Activated CD8-positive, alpha-beta T cell treated with anti-CD3 and anti-CD28 coated beads for 36 hours (primary cell): ENCODE data around the gene KRTAP2-1. TPM values are rescaled to one million over a fixed set of nuclear protein-coding genes. Genes with fewer than 3 reads are reported as not detected.
"Not testable (repeated sequence)": the region's sequence is repeated elsewhere in the genome, so short reads cannot be mapped to it uniquely, and the experiment has no call there.

Source experiments
- ATAC-seq: fragments of 200-7000 bp; cut with Tn5 transposase; one replicate; pipeline ENCODE4 v1.10.0; 2021; ENCODE audit warnings: mild to moderate bottlenecking, moderate library complexity
- CTCF ChIA-PET: fragments of 350-600 bp; sonication (Branson Sonifier 250); formaldehyde crosslinking; loops from one replicate; lab custom pipeline; 2021; ENCODE audit warnings: antibody characterized with exemption; lab: Charles Lee
- POLR2A ChIA-PET: fragments of 350-600 bp; sonication (Branson Sonifier 250); formaldehyde crosslinking; loops from one replicate; lab custom pipeline; 2021; ENCODE audit warnings: antibody characterized with exemption; lab: Charles Lee
- DNase-seq: peaks from one replicate; pipeline ENCODE4 v3.0.0-alpha.2; 2020
- H3K27ac Mint-ChIP-seq: one replicate; pipeline ENCODE4 v1.8.0; 2021; ENCODE audit warnings: mild to moderate bottlenecking, mixed read lengths
- H3K27me3 Mint-ChIP-seq: one replicate; pipeline ENCODE4 v1.8.0; 2021; ENCODE audit warnings: mixed read lengths
- H3K36me3 Mint-ChIP-seq: one replicate; pipeline ENCODE4 v1.8.0; 2021; ENCODE audit warnings: low read depth, mixed read lengths
- H3K4me1 Mint-ChIP-seq: one replicate; pipeline ENCODE4 v1.8.0; 2021; ENCODE audit warnings: low read depth, mixed read lengths
- H3K4me3 Mint-ChIP-seq: one replicate; pipeline ENCODE4 v1.8.0; 2021; ENCODE audit warnings: mild to moderate bottlenecking, moderate library complexity, mixed read lengths
- H3K9me3 Mint-ChIP-seq: one replicate; pipeline ENCODE4 v1.8.0; 2021; ENCODE audit warnings: mixed read lengths
- CTCF ChIP-seq: fragments of 200-600 bp; IDR thresholded peaks from one replicate; pipeline ENCODE4 v1.8.0; 2022; ENCODE audit warnings: antibody characterized with exemption, mild to moderate bottlenecking
- intact Hi-C: fragments of 100-400 bp; cut with micrococcal nuclease; formaldehyde crosslinking; loops from one replicate; pipeline ENCODE4 v1.10.0; 2022
- total RNA-seq, 2 experiments: library from RNA; stranded (reverse); gene quantifications; one replicate each; pipeline ENCODE4 v1.2.3, GENCODE V29; 2021

The KRTAP2-1 gene
- total RNA-seq, 2 experiments from 2014 or later: not detected

GRCh38 chr17:41054025-41054424 is 6.9 kb upstream of the KRTAP2-1 start:
- Mint-ChIP-seq H3K4me3 (no peak overlapping the region), H3K36me3 (no peaks in the 10 kb centered on the region), H3K27me3 (peaks cover 18% of the 10 kb centered on the region), H3K27ac (no peak overlapping the region), H3K4me1 (no peaks in the 10 kb centered on the region), H3K9me3 (no peaks in the 10 kb centered on the region)
- no peak for ATAC-seq
- DNase-seq: no peak
- no peak for TF ChIP-seq CTCF
- intact Hi-C loops: no loop called here
- ChIA-PET POLR2A (no interaction called here), CTCF (no interaction called here)

- DNase-seq: no peak
- POLR2A ChIA-PET: no interaction called here
- Mint-ChIP-seq H3K27me3 (peaks cover 12% of the 10 kb centered on the region), H3K36me3 (no peaks in the 10 kb centered on the region), H3K27ac (no peak overlapping the region), H3K9me3 (no peaks in the 10 kb centered on the region), H3K4me1 (no peaks in the 10 kb centered on the region), H3K4me3 (no peak overlapping the region)
- TF ChIP-seq CTCF: no peak
- CTCF ChIA-PET: no interaction called here
- ATAC-seq: no peak
- intact Hi-C loops: no loop called here
These were observed 5.5 kb upstream of the KRTAP2-1 start for GRCh38 chr17:41052566-41052965.

- no peak for TF ChIP-seq CTCF
- no peaks in the 10 kb centered on the region for H3K36me3 Mint-ChIP-seq
- H3K9me3 Mint-ChIP-seq: no peaks in the 10 kb centered on the region
- H3K27me3 Mint-ChIP-seq: peaks cover 16% of the 10 kb centered on the region
- H3K4me1 Mint-ChIP-seq: peaks cover 2% of the 10 kb centered on the region
- CTCF ChIA-PET: no interaction called here
- no peak for ATAC-seq
- no peak overlapping the region for H3K27ac Mint-ChIP-seq
- intact Hi-C loops: no loop called here
- H3K4me3 Mint-ChIP-seq: no peak overlapping the region
- DNase-seq: no peak
- POLR2A ChIA-PET: no interaction called here
These were observed 2.0 kb upstream of the KRTAP2-1 start for GRCh38 chr17:41049110-41049509.

- no peaks in the 10 kb centered on the region for H3K36me3 Mint-ChIP-seq
- intact Hi-C loops: no loop called here
- no peak for DNase-seq
- peaks cover 3% of the 10 kb centered on the region for H3K9me3 Mint-ChIP-seq
- no peak overlapping the region for H3K27ac Mint-ChIP-seq
- peaks cover 13% of the 10 kb centered on the region for H3K27me3 Mint-ChIP-seq
- ChIA-PET POLR2A (no interaction called here), CTCF (no interaction called here)
- no peak overlapping the region for H3K4me3 Mint-ChIP-seq
- no peak for ATAC-seq
- H3K4me1 Mint-ChIP-seq: peaks cover 3% of the 10 kb centered on the region
- no peak for TF ChIP-seq CTCF
These were observed 1.3 kb upstream of the KRTAP2-1 start for GRCh38 chr17:41048441-41048840.

GRCh38 chr17:41042953-41043352 is 4.2 kb downstream of the KRTAP2-1 start:
- Mint-ChIP-seq H3K4me3 (no peak overlapping the region), H3K27ac (no peak overlapping the region), H3K36me3 (no peaks in the 10 kb centered on the region), H3K27me3 (peaks cover 13% of the 10 kb centered on the region), H3K4me1 (peaks cover 3% of the 10 kb centered on the region), H3K9me3 (peaks cover 6% of the 10 kb centered on the region)
- ATAC-seq (no peak), DNase-seq (no peak)
- ChIA-PET POLR2A (no interaction called here), CTCF (no interaction called here)
- no peak for TF ChIP-seq CTCF
- intact Hi-C loops: no loop called here

- intact Hi-C loops, CTCF ChIA-PET, H3K27me3 Mint-ChIP-seq, POLR2A ChIA-PET, H3K27ac Mint-ChIP-seq, DNase-seq, ATAC-seq, H3K9me3 Mint-ChIP-seq, H3K36me3 Mint-ChIP-seq, H3K4me1 Mint-ChIP-seq, H3K4me3 Mint-ChIP-seq: not testable (repeated sequence)
These were observed 6.1 kb downstream of the KRTAP2-1 start, which contains the start of gene KRTAP1-1 for GRCh38 chr17:41040783-41041571. TSS of gene KRTAP1-1 (minus strand) at chr17:41041450. CDS start at chr17:41041397, 53 bp downstream.
